Effector CD4-positive, alpha-beta T cell (primary cell): ENCODE results near the gene TRIAP1.
"Not testable (repeated sequence)": the region's sequence is repeated elsewhere in the genome, so short reads cannot be mapped to it uniquely, and the experiment has no call there.

Experiments
- DNase-seq: peaks from one replicate; pipeline ENCODE4 v3.0.0-alpha.2; 2020
- total RNA-seq: gene quantifications from one replicate; lab custom pipeline; 2026; lab: John Stamatoyannopoulos, UW

The TRIAP1 gene
- 20.3 reads per million, percentile 47 among the genes with 10 or more reads in this experiment for total RNA-seq

DNA sequence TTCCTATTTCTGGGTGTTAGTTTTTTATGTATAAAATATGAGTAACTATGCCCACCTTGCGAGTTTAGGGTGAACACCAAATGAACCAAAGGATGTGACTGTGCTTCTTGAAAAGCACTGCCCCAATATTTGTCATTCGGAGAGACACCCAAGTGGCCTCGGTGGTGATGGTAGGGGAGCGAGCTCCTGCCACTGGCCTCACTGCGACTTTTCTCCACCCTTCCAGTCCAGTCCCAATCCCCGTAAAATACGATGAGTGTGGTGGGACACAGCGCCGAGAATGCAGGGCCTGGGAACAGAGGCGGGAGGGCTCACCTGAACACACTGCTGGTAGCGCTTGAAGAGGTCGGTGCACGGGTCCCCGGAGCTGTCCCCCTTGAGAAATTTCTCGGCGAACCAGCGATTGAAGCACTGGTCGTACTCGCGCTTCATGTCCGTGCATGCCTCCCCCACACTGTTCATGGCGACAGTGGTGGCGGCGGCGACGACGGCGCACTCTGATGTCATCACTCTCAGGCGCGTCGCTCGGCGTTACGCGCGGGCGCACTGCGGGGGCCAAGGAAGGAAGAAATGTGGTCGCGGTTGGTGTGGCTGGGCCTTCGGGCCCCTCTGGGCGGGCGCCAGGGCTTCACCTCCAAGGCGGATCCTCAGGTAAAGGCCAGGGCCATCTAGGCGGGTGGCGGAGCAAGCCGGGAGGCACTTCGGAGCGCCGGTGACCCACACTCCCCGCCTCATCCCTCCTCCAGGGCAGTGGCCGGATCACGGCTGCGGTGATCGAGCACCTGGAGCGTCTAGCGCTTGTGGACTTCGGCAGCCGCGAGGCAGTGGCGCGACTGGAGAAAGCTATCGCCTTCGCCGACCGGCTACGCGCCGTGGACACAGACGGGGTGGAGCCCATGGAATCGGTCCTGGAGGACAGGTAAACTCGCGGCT lies at the start of gene TRIAP1, which contains the start of gene GATC:
Gene TRIAP1 (minus strand): TSS at position 474 of the 933 bp plus-strand sequence. CDS start 12 bp downstream, at position 462.
Gene GATC (plus strand): TSS at position 534 of the 933 bp plus-strand sequence. CDS start 37 bp downstream, at position 571.
- DNase-seq: peak; percentile 79

DNA sequence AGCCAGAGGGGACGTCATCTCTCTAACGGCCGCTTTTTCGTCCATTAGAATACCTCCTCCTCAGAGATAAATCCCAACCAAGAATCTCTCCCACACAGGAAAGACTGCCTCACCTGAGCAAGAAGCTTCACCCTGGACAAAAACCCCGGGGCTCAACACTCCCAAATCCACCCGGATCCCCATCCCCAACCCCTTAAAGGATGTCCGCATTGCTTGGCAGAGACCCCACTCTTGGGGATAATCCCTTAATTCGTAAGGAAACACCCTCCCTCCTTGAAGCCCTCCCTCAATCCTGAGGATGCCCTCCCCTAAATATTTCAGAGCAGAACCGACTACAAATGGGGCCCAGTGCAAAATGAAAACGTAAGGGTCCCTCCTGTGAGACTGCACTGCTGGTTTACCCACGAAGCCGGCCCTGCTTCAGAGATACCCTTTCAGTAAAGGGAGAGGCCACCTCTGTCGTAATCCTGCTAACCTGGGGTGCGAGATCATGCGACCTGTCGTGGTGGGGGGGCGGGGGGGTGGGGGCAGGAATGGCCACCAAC lies 49.1 kb upstream of the TRIAP1 start:
- DNase-seq: peak; percentile 8

DNA sequence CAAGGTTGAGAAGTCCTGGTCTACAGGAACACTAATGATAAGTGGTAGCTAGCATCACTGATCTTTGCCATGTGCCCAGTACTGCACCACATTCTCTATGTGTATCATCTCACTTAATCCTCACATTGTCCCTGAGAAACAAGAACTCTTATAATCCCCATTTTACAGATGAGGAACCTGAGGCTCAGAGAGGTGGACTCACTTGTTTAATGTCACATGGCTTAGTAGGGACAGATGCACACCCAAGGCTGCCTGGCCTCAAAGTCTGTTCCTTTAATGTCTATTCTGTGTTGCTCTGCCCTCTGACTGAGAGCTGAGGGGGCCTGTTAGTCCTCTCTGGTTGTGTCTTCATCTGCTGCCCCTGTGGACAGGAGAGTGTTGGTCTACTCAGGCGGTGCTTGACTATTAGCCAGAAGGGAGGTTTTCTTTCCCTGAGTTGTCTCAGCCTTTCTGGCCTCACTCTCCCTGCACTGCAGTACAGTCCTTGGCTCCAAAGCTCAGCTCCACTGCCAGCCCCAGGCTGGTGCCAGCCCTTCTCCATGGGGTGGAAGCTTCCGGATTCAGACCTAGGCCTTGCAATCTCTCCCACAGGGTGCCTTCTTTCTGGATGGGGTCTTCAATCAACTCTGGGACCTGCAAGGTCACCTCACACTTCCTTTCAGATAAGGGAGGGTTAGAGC lies 44.8 kb upstream of the TRIAP1 start:
- DNase-seq: no peak

DNA sequence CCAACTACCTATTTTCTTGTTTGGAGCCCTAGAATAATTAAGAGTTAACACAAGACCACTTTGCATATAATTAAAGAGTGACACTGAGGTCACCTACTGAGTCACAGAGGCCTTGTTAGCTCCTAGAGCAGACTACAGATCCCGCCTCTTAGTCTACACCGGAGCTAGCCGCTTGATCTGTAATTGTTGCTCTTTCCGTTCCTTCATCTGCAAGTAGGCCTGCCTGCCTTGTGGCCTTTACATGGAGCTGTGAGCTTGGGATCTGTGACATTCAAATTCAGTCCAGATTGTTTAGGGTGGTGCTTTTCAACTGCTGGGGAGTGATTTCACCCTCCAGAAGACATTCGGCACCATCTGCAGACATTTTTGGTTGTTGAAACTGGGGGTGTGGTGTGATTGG lies 44.1 kb upstream of the TRIAP1 start:
- no peak for DNase-seq

DNA sequence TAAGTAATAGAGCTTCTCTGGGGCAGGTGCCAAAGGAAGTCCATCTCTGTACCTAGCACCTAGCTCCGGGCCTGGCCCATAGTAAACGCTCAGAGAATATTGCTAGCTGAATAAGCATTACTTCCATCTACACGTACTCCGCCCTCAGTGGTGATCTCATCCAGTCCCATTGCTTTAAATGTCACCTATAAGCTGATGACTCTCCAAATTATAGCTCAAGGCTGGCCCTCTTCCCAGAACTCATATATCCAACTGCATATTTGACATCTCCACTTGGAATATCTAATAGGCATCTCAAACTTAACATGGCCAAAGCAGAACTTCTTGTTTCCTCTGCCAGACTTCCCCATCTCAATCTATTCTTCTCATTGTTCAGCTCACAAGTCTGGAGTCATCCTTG lies 42.8 kb upstream of the TRIAP1 start:
- DNase-seq: no peak

DNA sequence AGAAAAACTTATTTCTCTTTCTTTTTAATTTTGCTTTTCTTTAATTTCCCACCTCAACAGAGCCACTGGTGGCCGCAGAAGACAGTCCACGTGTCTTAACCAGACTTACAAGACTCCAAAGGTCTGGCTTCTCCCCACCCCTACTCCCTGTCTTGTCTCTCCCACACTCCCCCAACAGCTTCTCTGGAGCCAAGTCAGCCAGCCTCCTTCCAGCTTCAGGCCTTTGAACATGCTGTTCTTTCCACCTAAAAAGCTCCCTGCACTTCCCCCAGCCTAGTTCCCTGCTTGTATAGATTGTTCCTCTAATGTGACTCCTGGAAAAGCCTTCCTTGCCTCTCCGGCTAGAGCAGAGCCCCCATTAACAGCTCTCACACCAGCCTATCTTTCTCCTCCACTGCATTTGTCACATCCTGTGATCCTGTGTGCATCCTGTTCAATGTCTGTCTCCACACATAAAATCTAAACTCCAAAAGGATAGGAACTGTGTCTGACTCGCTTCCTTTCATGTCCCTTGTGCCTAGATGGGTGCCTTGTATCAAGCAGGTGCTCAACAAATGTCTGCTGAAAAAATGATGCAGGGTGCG lies 42.0 kb upstream of the TRIAP1 start:
- no peak for DNase-seq

DNA sequence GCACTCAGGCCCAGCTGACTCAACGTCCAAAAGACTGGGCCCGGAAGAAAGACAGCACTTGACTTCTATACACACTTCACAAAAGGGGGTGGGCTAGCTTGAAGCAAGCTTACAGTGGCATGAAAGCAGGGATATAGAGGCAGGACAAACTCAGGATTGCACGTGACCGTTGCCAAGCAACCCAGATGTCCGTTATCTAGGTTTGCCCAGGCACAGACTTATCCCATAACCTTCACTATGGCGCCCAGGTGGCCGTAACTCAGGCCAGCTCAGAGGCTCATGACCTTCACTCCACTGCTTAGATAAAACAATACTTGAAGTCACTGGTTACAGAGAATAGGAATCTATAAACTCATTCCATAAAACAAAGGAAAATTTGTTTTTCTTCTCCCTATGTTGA lies 41.4 kb upstream of the TRIAP1 start:
- not testable (repeated sequence) for DNase-seq

DNA sequence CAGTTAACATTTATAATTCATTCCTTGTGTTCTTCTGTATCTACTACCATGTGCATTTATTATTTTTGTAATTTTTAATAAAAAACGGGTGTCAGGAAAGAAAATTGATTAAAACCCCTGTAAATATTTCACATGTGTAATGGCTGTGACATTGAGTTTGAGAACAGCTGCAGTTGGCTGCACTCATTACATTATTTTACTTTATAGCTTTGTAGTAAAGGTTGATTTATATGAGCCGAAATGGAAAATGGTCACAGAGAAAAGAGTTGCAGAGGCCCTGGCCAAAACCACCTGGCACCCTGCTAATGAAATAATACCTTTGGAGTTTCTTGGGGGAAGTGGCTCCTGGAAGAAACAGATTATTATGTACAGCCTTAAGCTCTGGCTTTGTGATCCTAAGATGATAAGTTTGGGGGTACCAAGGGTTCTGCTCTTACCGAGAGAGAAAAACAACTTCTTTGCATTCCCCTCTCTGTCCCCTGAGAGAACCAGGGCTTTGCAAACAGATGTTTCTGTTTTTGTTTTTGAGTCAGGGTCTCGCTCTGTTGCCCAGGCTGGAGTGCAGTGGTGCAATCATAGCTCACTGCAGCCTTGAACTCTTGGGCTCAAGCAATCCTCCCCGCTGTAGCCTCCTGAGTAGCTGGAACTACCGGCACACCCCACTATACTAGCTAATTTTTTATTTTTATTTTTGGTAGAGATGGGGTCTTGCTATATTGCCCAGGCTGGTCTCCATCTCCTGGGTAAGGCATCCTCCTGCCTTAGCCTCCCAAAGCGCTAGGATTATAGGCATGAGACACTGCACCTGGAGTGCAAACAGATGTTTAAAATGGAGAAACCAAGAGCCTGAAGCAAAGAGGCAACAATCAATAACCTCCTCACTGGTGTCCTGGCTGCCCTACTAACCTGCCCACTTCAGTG lies 40.0 kb upstream of the TRIAP1 start:
- DNase-seq: no peak

DNA sequence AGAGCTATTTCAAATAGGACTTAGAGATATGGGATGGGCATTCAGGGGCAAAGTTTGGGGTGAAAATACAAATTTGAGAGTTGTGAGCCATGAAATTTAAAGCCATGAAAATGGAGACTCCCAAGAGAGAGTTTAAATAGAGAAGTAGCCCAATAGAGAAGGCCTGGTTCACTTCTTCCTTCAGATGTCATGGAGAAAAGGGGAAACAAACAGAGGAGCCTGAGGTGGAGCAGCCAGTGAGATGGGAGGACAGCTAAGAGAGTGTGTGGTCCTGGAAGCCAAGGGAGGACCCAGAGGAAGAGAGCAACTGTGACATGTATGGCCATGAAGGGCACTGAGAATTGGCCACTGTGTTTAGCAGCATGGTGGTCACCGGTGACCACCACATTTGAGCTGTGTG lies 37.4 kb upstream of the TRIAP1 start:
- DNase-seq: no peak

DNA sequence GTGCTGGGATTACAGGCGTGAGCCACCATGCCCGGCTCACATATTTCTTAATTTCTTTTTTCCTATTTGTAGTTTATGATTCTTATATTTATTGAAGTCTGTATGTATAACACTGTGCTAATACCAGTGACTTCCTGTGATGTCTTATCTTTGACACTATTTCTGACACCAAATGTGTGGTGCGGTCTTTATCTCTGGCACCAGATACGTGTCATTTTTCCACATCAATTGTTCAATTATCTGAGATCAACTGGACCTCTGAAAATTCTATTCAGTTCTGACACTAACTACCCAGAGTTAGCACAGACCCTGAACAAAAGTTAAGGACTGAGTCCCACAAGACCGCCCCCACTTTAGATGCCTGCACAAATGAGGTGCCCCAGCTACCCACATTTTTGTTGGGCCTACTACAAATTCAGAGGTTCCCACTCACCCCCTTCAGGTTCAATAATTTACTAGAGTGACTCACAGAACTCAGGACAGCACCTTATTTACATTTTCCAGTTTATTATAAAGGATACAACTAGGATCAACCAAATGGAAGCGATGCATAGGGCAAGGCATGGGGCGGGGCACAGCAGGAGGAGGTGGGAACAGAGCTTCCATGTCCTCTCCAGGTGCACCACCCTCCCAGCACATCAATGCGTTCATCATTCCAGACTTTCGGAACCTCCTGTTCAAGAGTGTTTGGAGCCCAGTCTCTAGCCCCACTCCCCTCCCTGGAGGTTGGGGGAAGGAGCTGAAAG lies 35.0 kb upstream of the TRIAP1 start:
- no peak for DNase-seq

DNA sequence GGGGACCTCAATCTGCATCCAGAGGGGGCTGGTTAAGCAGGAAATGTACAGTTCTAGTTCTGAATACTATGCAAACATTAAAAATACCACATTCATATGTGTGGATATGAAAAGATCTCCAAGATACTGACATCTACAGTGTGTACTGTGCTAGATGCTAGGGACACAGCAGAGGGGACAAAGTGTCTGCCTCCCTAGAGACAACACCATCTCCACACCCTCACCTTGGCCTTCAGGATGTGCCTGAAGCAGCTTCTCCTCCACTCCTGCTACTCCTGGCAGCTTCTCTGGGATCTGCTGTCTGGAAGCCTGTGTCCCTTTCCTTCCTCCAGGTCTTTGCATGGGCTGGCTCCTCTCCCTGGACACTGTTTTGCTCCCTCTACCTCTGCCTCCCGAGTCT lies 34.0 kb upstream of the TRIAP1 start:
- DNase-seq: no peak

DNA sequence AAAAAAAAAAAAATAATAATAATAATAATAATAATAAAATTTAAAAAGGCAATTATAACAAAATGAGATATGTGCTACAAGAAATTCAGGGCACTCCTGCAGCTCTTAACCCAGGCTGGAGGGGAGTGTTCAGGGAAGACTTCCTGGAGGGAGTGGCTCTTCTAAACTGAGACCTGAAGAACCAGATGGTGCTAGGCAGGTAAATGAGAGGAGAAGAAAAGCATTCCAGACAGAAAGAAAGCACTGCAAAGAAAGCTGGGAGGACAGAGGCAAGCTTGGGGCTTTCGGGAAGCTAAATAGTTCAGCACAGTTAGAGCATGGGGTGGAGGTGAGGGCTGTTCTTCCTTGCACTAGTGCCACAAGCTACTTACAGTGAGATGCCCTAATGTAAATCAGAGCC lies 33.3 kb upstream of the TRIAP1 start:
- DNase-seq: no peak

DNA sequence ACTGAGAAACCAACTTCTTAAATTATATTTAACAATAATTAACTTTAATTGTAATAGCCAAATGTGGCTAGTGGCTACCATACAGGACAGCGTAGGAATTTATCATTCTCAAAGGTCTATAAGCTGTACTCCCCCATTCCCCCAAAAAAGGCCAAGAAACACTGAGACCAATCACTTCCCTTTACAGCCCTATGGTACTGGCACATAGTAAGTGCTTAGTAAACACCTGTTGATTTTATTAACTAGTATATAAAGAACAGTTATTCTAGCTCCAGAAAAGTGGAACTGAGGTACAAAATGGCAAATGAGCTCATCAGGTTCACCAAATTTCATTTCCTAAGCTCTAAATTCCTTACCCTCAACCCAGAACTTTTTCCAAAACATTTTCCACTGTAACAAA lies 29.5 kb upstream of the TRIAP1 start:
- no peak for DNase-seq

DNA sequence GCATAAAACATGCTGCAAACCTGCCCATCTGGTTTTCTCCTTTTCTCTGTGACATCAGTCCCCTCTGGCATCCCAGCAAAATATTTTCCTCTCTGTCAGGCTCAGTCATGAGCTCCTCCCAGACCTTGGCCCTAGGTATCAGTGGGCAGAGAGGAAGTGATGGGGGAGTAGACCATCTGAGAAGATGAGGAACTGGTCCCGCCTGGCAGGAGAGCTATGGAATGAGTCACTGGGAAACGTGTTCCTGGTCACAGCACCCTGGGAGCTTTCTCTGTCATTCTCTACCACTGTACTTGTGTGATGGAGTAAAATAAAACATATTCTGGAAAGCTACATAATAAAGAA lies 28.4 kb upstream of the TRIAP1 start:
- DNase-seq: no peak

DNA sequence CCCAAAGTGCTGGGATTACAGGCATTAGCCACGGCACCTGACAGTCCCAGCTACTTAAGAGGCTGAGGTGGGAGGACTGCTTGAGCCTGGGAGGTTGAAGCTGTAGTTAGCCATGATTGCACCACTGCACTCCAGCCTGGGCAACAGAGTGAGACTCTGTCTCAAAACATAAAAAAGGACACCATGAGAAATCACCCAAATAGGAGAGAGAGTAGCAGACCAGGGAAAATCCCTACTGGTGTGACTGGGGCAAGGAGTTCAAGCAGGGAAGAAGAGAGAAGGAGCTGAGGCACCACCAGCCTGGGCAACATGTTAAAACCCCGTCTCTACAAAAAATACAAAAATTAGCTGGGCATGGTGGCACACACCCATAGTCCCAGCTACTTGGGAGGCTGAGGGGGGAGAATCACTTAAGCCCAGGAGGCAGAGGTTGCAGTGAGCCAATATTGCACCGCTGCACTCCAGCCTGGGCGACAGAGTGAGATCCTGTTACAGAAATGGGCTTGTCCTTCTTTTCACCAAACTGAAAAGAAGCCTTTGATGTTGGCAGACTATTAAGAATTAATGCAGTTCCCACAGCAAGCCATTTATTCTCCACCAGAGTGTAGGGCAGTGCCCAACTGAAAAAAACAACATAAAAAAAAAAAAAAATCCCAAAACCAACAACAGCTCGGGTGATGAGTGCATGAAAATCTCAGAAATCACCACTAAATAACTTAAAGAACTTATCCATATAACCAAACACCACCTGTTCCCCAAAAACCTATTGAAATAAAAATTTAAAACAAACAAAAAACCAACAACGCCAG lies 27.8 kb upstream of the TRIAP1 start:
- no peak for DNase-seq

DNA sequence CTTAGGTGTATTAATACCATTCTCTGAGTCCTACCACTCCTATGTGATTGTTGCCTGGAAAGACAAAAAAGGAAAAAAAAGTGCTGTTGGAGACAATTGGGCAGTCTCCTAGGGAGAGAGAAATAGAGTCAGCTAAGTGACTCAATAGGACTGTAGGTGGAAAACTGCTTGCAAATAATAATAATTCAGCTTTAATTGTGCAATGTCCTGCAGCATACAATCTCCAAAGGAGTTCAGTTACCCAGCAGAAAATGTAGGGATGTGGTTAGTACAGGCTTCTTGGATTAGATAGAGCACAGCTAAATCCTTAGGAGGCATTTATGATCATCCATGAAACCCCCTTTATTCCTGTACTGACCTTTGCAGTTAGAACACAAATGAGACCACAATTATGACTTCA lies 26.3 kb upstream of the TRIAP1 start:
- no peak for DNase-seq

DNA sequence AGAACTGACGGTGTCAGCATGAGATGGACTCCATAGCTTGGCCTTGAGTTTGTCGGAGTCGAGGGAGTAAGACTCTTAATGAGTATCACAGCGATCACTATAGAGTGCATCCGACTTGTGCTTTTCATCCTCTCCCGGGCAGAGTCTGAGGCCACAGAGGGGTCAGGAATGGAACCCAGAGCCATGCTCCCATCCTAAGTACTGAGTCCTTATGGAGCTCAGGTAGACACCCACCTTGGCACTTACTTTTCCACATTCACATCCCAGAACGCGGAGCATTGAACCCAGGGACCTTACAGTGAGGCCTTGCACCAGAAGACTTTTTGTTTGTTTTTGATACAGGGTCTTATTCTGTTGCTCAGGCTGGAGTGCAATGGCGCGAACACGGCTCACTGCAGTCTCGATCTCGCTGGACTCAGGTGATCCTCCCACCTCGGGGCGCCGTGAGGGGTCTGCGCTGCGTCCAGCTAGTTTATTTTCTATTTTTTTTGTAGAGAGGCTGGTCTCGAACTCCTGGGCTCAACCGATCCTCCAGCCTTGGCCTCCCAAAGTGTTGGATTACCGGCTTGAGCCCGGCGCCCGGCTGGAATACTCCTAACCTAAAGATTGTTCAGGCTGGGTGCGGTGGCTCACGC lies 24.1 kb upstream of the TRIAP1 start:
- DNase-seq: no peak

DNA sequence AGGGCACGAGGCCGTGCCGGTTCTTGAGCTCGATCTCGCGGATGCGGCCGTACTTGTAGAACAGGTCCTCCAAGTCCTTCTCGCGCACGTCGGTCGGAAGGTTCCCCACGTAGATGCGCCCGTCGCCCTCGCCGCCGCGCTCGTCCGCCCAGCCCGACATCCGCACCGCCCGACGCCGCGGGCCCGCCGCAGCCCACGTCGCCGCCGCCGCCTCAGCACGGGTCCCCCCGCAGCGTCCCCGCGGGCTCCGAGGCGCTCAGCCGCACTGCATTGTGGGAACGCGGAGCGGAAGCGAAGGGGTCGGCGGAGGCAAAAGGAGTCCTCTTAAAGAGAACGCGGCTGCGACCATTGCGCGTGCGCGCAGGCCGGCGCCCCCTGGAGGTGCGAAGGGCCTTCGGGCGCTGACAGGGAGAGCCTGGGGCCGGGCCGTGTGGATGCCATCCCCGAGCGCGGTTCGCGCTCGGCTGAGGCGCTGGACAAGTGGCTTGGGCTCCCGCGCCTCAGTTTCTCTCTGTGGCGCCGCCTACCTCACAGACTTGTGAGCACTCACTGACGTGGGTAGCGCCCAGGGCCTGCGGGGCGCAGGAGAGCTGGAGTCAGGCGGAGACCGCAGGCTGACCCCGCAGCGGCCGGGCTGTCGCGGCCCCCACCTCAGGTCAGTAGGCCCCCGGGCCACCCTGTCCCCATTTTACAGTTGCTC lies 23.4 kb upstream of the TRIAP1 start, which contains the start of gene SRSF9:
Gene SRSF9 (minus strand): TSS at position 299 of the 700 bp plus-strand sequence. CDS start 139 bp downstream, at position 160.
- DNase-seq: peak; percentile 97

DNA sequence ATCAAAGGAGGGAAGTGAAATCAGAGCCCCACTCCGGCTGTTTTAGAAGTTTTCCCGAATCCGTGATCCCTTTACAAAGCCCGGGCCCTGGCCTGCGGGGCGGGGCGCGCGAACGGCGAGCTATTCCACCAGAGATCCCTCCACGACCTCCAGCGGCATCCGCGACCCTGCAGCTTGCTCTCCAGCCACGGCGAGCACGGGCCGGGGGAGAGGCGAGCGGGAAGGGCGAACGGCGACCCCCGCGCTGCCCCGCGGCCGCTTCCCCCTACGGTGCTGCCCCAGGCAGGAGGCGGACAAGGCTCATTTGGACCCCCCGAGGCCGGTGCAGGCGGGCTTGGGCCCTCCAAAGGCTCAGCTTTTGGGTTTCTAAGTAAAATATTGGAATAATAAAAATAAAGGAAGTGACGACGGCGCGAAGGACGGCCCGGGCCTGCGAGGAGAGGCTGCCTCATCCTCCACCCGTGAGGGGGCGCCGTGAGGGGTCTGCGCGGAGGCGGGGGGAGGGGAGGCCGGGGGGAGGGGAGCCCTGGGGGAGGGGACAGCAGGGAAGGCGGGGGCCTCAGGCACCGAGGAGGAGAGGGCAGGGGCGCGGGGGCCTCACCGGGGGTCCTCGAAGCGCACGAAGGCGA lies 22.8 kb upstream of the TRIAP1 start:
- DNase-seq: no peak
